Pancreas (tissue), 10 donors: Measurements from ENCODE around the gene PKP2. TPM values are rescaled to one million over a fixed set of nuclear protein-coding genes. Genes with fewer than 3 reads are reported as not detected.

ENCODE experiments used
- ATAC-seq, 4 donors: fragments of 200-7000 bp; cut with Tn5 transposase; one replicate each; pipeline versions ENCODE4 v1.8.0 to v1.9.1; 2020; ENCODE audit warnings: mild to moderate bottlenecking in 4 of 4, moderate library complexity in 4 of 4
- DNase-seq, 6 donors: peaks; one replicate each; pipeline ENCODE4 v3.0.0-alpha.2; 2020
- FAIRE-seq: peaks from 2 replicates; lab custom pipeline; 2012; peaks lifted over from hg19 to GRCh38; lab: Jason Lieb, UNC
- H3K27ac ChIP-seq, 4 donors: fragments of 200-600 bp; sonication (generic); 1 replicate in 3 of 4; 2 replicates in 1 of 4; pipeline versions ENCODE4 v1.5.0 to v1.8.0; 2020
- H3K27me3 ChIP-seq, 4 donors: fragments of 200-600 bp; one replicate each; pipeline ENCODE4 v1.8.0; 2021
- H3K36me3 ChIP-seq, 3 donors: fragments of 200-600 bp; sonication (generic) in 1 of 3; one replicate each; pipeline versions ENCODE4 v1.5.0 to v1.8.0; 2020 to 2021
- H3K4me1 ChIP-seq, 3 donors: fragments of 200-600 bp; one replicate each; pipeline ENCODE4 v1.8.0; 2021
- H3K4me3 ChIP-seq, 4 donors: fragments of 200-600 bp; sonication (generic) in 2 of 4; one replicate each; pipeline versions ENCODE4 v1.5.0 to v1.8.0; 2020 to 2021
- H3K9me3 ChIP-seq, 4 donors: fragments of 200-600 bp; one replicate each; pipeline ENCODE4 v1.8.0; 2021
- WGBS, 2 donors: extraction: QIAGEN DNeasy Blood & Tissue Kit; methylation state at CpG; one replicate each; pipeline ENCODE4 v1.1.7; 2013; 5-methylcytosine and 5-hydroxymethylcytosine counted together
- intact Hi-C, 3 donors: fragments of 100-400 bp; cut with DNase I; formaldehyde crosslinking; loops; one replicate each; pipeline versions ENCODE4 v1.11.1 to v1.14.2; 2022
- polyA plus RNA-seq, 2 donors: library from polyadenylated mRNA; stranded (reverse); fragments of 200-250 nt; gene quantifications; one replicate each; pipeline ENCODE4 v1.2.3, GENCODE V29; 2013
- total RNA-seq, 6 donors: library from RNA; stranded (reverse); fragmentation: NEBNext Ultra II Directional in 4 of 6; extraction: Animal tissue kit (Norgen Biotek cat#: 25700) in 4 of 6; gene quantifications; one replicate each; pipeline versions ENCODE4 v1.2.1 to v1.2.4, GENCODE V29; 2021 to 2023
- TF ChIP-seq, protein P1 (sequence below), 4 donors: fragments of 200-600 bp; sonication (generic) in 3 of 4; IDR thresholded peaks; one replicate each; pipeline versions ENCODE4 v1.5.0 to v1.8.0; 2021; ENCODE audit warnings: antibody characterized with exemption in 4 of 4
- donor health status: healthy with polysubstance abuse.
- donor health status: DM: no; HTN: no; CAD: no; lungs with moderate emphysema.
- donor health status: DM: no; HTN: no; CAD: no.
- donor health status: control.
- donor health status: control.
- donor health status: Bipolar disorder and iron deficiency.
- donor health status: DM: yes; HTN: yes; CAD: no.
- donor health status: DM: no; HTN: no; CAD: no.
- donor health status: DM: no; HTN: no; CAD: no.
- donor health status: DM: yes; HTN: yes; CAD: no.

PKP2 gene
- total and polyA plus RNA-seq, 8 donors = 4.9 to 22.7 (median 12.3) TPM

DNA sequence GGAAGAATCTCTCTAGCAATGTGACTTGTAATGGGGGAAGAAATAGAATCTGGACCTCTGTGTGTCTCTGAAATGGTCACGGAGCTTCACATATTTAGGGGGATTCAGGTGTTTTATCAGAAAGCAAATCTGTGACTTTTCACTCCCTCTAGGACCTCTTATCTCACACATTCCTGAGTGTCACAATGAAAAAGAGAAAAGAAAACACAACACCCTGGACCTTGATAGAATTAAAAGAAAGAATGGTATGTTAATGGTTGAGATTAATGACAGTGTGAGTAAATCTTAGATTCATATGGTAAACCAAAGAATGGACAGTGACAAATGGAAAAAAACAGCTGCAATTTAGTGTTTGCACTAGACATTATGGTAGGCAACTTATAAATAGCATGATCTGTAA is 68.5 kb downstream of the PKP2 start:
- TF ChIP-seq, protein P1, sequence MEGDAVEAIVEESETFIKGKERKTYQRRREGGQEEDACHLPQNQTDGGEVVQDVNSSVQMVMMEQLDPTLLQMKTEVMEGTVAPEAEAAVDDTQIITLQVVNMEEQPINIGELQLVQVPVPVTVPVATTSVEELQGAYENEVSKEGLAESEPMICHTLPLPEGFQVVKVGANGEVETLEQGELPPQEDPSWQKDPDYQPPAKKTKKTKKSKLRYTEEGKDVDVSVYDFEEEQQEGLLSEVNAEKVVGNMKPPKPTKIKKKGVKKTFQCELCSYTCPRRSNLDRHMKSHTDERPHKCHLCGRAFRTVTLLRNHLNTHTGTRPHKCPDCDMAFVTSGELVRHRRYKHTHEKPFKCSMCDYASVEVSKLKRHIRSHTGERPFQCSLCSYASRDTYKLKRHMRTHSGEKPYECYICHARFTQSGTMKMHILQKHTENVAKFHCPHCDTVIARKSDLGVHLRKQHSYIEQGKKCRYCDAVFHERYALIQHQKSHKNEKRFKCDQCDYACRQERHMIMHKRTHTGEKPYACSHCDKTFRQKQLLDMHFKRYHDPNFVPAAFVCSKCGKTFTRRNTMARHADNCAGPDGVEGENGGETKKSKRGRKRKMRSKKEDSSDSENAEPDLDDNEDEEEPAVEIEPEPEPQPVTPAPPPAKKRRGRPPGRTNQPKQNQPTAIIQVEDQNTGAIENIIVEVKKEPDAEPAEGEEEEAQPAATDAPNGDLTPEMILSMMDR (IDR thresholded peaks at IDR 0.05) = no peak
- ATAC-seq (peak in 1 of 4 donors; percentile 57), FAIRE-seq (no peak), DNase-seq (no peak)
- Histone ChIP-seq H3K36me3 (no peaks in the 10 kb centered on the region), H3K9me3 (no peaks in the 10 kb centered on the region), H3K27me3 (no peaks in the 10 kb centered on the region), H3K27ac (no peak overlapping the region), H3K4me3 (no peak overlapping the region), H3K4me1 (no peaks in the 10 kb centered on the region)
- WGBS, 2 donors = 68 to 70% methylated on average over 1 of the region's 1 CpG
- intact Hi-C loops = no loop called here

DNA sequence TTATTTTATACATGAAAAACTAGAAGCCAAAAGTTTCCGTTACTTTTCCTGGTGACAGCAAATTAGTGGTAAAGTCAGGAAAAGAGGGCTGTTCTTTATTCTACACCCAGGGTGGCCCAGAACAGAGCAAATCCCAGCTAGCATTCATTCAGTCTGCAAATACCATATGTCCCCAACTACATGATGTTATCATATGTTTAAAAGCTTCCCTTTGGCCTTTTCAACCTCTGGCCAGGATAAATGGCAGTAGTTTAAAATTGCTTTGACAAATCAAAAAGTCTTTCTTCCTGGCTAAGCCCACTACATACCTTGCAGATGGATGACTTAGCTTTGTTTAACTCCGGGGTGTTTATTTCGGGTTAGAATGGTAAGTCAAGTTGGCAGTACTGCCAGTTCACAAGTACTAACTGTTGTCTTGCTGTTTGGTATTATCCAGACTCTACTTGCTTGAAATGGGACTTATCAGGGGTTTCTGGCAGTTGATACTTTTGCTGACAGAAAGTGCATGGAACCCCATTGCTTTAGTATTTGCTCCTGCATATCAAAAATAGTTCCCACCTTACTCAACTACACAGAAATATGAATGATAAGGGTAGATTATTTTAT is 69.7 kb downstream of the PKP2 start:
- H3K4me1 ChIP-seq = no peaks in the 10 kb centered on the region
- intact Hi-C loops = no loop called here
- no peaks in the 10 kb centered on the region for H3K27me3 ChIP-seq
- WGBS, 2 donors = 81 to 83% methylated on average over 3 of the region's 3 CpGs
- no peak overlapping the region for H3K4me3 ChIP-seq
- TF ChIP-seq, protein P1 (IDR thresholded peaks at IDR 0.05) = no peak
- no peaks in the 10 kb centered on the region for H3K36me3 ChIP-seq
- DNase-seq = no peak
- ATAC-seq = no peak
- no peak for FAIRE-seq
- no peaks in the 10 kb centered on the region for H3K9me3 ChIP-seq
- H3K27ac ChIP-seq = no peak overlapping the region

DNA sequence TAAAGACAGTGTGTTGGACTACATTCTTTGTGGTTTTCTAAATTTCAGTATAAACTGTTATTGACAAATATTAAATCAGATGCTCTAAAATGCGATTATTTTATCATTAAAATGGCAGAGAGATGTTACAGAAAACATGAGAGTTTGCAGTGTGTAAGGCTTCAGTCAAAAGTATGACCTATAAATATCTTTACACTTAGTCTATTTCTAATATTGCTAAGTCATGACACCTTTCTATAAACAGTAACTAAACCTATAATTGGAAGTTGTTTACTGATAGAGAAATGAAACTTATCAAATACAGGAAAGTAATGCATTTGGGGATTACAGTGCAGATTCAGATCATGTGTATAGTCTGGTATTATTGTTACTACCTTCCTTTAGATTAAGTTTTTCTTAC is 72.0 kb downstream of the PKP2 start:
- no peaks in the 10 kb centered on the region for H3K9me3 ChIP-seq
- no peak overlapping the region for H3K4me3 ChIP-seq
- WGBS, 2 donors = 94 to 98% methylated on average over 1 of the region's 1 CpG
- FAIRE-seq (no peak), DNase-seq (no peak), ATAC-seq (no peak)
- H3K4me1 ChIP-seq = no peaks in the 10 kb centered on the region
- H3K27me3 ChIP-seq = no peaks in the 10 kb centered on the region
- peaks cover 0 to 9% (median 0%) of the 10 kb centered on the region in 3 donors for H3K36me3 ChIP-seq
- TF ChIP-seq, protein P1 (IDR thresholded peaks at IDR 0.05) = no peak
- intact Hi-C loops = no loop called here
- no peak overlapping the region for H3K27ac ChIP-seq

DNA sequence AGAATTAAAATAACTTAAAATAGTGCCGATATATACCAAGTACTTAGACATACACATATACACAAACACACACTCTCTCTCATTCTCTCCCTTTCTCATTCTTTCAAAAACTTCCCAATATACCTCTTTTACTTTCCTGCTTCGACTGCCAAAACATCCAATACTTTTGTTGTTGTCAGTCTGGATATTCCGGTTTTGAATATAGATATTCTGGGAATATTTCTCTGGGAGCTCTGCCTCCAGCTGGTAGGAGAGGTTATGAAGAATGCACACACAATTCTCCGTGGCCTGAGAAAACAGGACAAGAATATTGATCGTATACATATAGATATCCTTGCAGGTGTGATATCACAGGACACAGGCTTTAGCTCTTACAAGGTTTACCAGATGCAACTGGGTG is 74.2 kb downstream of the PKP2 start:
- 43 to 45% methylated on average over 5 of the region's 5 CpGs for WGBS, 2 donors
- ATAC-seq (peak in 2 of 4 donors; percentile 44 to 51), FAIRE-seq (no peak), DNase-seq (no peak)
- H3K27ac ChIP-seq = peak overlapping the region in 2 of 4 donors; percentile 48 to 50
- no peaks in the 10 kb centered on the region for H3K4me1 ChIP-seq
- intact Hi-C loops = no loop called here
- no peaks in the 10 kb centered on the region for H3K9me3 ChIP-seq
- no peaks in the 10 kb centered on the region for H3K27me3 ChIP-seq
- H3K4me3 ChIP-seq = no peak overlapping the region
- peaks cover 0 to 9% (median 0%) of the 10 kb centered on the region in 3 donors for H3K36me3 ChIP-seq
- TF ChIP-seq, protein P1 (IDR thresholded peaks at IDR 0.05) = no peak

DNA sequence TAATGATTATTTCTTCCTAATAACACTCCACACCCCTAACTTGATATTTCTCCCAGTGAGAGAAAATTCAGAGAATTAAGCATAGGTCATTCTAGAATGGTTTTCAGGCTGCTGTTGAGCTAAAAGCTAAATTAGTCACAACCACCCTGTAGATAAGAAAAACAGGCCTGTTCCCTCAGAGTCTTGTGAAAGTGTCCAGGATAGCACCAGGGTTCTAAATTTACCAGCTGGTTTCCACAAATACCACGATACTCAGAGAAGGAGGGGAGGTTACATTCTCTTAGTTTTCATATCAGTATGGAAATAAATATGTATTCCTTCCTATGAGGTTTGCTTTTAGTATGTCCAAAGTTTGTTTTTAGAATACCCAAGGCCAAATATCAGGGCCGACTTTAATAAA is 74.9 kb downstream of the PKP2 start:
- DNase-seq = no peak
- intact Hi-C loops = no loop called here
- 35 to 44% methylated on average over 2 of the region's 2 CpGs for WGBS, 2 donors
- H3K27ac ChIP-seq = peak overlapping the region in 2 of 4 donors; percentile 48 to 50
- TF ChIP-seq, protein P1 (IDR thresholded peaks at IDR 0.05) = no peak
- ATAC-seq = no peak
- no peaks in the 10 kb centered on the region for H3K4me1 ChIP-seq
- no peaks in the 10 kb centered on the region for H3K9me3 ChIP-seq
- H3K36me3 ChIP-seq = peaks cover 0 to 9% (median 0%) of the 10 kb centered on the region in 3 donors
- FAIRE-seq = no peak
- no peak overlapping the region for H3K4me3 ChIP-seq
- H3K27me3 ChIP-seq = no peaks in the 10 kb centered on the region
